ENCODE measurements around the gene ANKUB1.
"Not testable (repeated sequence)": the region's sequence is repeated elsewhere in the genome, so short reads cannot be mapped to it uniquely, and the experiment has no call there.

The ANKUB1 gene, protein sequence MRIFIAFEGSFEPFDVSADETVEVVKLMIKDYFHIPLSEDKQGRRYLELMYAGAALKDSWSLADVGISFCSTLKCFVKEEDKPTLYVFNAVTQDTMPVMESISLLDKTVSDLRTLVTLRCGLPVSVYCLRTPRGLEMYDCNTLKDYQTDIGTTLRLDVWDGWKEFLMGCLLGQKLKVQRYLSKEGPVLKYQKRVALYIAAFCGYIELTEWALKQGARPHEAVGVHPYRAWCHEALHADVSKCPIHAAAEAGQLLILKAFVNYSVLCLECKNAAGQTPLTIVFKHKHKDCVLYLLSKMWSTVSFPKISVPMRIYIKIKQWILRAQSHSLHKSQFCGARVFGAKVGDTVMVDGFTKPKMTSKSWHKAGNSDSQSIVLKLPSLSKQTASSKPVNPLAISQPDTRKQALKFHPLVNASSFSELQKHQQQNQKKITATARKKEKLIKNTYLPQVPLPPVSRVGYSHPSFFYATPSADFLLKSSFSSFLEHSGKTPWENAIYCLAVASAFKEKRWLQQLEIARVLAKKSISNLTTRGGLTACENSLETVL

DNA sequence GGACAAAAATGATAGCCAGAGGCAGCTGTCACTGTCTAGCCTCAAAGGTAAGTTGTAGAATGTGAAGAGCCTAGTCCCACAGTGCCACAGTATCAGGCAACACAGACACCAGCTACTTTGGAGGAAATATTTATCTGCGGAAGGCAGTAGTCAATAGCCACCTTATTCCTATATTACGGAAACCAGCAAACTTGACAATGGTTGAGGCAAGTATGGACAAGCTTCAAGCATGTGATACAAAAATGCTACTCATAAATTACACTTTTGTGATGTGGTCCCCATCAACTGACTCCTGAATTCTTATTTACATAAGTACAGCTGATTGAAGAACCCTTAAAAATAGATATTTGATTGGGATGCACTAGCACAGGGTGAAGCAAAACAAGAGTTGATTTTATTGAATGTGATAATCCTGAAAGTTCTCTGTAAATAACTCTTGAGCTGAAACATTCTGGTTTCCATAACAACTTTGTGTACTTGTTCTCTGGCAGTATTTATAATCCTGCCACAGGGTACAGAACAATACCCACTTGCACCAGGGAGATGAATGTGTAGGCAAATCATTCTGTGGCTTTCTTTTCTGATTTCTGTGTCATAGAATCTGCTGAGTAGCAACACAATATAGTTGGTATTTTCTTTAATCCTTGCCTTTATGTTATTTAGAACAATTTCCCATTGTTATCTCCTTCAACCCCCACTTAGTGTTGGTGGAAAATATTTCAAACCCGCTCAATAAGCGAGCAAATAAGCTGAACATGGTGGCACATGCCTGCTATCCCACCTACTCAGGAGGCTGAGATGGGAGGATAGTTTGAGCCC, at the start of gene ANKUB1:
TSS of gene ANKUB1 (minus strand) at position 103 of the 819 bp plus-strand sequence. CDS start 188 bp downstream, outside the sequence.
- no peak for DNase-seq

DNA sequence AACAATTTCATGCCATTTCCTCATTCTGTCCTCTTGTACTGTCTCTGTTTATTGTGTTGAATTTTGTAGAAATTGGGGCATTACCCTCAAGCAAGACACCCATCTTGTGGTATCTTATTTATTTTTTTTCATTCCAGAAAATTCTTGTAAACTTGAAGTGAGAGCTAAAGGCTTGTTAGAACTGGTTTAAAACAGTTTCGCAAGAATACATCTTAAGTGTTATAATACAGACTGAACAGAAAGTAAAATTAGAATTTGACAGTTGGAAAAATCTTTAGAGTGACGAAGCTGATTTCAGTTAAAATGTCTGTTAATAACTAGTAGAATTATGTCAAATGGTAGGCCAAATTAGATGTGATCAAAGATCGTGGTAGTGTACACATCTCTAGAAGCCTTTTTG, 47.5 kb upstream of the ANKUB1 start:
- no peak for DNase-seq

DNA sequence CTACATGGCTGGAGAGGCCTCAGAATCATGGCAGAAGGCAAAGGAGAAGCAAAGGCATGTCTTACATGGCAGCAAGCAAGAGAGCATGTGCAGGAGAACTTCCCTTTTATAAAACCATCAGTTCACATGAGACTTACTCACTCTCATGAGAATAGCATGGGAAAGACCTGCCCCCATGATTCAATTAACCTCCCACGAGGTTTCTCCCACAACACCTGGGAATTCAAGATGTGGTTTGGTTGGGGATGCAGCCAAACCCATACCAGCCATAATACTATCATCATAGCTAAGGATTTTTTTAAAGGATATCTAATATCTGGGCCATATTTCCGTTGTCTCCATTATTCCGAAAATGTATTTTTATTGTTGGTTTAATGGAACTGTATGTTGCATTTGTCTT, 47.1 kb upstream of the ANKUB1 start:
- DNase-seq, result not testable (repeated sequence)

DNA sequence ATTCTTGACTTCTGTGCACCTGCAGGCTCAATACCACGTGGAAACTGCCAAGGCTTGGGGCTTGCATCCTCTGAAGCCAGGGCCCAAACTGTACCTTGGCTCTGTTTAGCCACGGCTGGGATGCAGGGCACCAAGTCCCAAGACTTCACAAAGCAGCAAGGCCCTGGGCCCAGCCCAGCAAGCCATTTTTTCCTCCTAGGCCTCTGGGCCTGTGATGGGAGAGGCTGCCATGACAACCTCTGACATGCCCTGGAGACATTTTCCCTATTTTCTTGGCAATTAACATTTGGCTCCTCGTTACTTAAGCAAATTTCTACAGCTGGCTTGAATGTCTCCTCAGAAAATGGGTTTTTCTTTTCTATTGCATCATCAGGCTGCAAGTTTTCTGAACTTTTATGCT, 46.1 kb upstream of the ANKUB1 start:
- not testable (repeated sequence) for DNase-seq

DNA sequence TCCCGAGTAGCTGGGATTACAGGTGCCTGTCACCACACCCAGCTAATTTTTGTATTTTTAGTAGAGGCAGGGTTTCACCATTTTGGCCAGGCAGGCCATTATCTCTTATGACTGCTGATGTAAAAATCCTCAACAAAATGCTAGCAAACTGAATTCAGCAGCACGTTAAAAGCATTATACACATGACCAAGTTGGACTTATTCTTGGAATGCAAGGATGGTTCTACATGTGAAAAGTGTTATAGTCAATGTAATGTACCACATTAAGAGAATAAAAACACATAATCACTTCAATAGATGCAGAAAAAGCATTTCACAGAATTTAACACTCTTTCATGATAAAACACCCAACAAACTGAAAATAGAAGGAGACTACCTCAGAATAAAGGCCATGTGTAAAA, 40.9 kb upstream of the ANKUB1 start:
- no peak for DNase-seq

DNA sequence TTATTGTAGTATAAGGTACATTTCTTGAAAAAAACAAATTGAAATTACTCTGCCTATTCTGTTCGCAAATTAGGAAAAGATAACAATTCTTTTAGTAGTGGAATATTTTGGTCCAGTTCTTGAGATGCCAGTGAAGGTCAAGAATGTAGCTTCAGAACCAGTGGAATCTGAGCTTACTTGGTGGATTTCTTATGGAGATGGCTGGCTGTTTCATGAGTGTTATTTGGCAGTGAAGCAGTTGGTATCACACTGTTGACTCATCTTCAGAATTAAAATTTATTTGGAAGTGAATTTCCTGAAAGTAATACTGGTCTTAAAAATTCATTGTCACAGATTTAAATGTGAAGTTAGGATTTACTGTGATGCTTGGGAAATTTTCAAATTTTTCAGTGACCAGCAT, 39.7 kb upstream of the ANKUB1 start:
- no peak for DNase-seq

DNA sequence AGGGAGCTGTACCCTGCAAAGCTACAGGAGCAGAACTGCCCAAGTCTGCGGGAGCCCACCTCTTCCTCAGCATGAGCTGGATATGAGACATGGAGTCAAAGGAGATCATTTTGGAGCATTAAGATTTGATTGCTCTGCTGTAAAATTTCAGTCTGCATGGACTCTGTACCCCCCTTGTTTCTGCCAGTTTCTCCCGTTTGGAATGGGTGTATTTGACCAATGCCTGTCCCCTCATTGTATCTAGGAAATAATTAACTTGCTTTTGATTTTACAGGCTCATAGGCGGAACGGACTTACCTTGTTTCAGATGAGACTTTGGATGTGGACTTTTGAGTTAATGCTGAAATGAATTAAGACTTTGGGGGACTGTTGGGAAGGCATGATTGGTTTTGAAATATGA, 39.0 kb upstream of the ANKUB1 start:
- DNase-seq, result no peak

DNA sequence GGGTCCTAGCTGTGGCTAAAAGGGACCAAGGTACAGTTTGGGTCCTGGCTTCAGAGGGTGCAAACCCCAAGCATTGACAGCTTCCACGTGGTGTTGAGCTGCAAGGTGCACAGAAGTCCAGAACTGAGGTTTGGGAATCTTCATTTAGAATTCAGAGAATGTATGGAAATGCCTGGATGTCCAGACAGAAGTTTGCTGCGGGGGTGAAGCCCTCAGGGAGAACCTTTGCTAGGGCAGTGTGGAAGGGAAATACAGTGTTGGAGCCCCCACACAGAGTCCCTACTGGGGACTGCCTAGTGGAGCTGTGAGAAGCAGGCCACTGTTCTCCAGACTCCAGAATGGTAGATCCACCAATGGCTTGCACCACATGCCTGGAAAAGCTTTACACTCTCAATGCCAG, 38.5 kb upstream of the ANKUB1 start:
- no peak for DNase-seq

DNA sequence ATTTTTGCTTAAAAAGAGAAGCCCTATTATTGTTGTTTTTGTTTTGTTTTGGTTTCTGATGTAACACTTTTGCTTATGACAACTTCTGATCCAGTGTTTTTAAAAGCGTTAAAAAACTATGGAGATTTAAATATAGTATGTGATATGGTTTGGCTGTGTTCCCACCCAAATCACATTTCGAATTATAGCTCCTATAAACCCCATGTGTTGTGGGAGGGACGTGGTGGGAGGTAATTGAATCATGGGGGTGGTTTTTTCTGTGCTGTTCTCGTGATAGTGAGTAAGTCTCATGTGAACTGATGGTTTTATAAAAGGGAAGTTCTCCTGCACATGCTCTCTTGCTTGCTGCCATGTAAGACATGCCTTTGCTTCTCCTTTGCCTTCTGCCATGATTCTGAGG, 37.3 kb upstream of the ANKUB1 start:
- not testable (repeated sequence) for DNase-seq

DNA sequence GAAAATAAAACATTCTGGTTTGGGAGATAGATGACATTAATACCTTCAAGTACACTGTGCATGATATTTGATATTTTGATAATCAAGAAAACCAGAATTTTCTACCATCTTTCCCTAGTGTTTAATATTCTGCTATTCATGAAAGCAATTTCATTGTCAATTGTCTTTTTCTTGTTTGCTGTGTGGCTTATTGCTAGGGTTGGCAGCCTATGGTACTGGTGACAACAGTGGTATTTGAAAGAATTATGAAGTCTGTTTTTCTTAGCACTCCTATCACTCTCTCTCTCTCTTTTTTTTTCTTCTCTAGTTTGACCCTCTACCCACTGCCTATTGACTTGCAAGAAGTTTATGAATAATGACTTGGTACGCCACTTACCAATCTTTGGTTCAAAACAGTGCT, 36.0 kb upstream of the ANKUB1 start:
- no peak for DNase-seq

DNA sequence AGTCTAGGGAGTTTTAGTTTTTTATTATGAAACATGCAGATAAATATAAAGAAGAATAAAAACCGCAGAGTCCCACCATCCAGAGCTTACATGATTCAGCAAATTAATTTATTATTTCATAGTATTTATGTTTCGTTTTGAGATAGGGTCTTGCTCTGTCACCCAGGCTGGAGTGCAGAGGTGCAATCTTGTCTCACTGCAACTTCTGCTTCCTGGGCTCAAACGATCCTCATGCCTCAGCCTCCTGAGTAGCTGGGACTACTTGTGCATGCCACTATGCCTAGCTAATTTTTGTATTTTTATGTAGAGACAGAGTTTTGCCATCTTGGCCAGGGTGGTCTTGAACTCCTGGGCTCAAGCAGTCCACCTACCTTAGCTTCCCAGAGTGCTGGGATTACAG, 34.3 kb upstream of the ANKUB1 start:
- no peak for DNase-seq

DNA sequence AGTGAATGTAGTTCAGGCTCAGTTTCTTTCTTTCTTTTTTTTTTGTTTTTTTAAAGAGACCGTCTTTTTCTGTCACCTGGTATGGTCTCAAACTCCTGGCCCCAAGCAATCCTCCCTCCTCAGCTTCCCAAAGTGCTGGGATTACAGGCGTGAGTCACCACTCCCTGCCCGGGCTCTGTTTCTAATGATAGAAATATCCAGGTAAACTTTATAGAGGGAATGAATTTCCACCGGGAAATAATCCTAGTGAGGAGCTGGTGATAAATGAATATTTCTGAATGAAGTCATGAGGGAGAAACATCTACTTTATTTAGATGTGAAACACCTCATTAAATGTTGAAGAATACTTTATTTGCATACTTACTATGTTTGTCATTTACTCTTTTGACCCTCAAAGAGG, 27.8 kb upstream of the ANKUB1 start:
- no peak for DNase-seq

DNA sequence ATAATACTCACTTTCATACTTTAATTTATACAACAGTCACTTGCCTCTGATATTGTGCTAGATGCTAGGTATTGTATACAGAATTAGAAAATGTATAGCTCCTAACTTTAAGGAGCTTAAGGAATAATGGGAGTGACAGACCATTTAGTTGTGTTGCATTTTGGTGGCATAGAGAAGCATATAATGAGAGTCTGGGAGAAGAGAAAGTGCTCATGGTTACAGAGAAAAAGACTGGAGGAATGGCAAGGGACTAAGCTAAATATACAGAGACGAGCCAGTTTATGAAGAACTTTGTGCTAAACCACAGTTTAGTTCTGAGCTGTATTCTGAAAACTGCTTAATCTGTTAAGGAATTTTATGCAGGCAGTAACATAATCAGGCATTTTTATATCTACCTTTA, 27.1 kb upstream of the ANKUB1 start:
- DNase-seq, result no peak

DNA sequence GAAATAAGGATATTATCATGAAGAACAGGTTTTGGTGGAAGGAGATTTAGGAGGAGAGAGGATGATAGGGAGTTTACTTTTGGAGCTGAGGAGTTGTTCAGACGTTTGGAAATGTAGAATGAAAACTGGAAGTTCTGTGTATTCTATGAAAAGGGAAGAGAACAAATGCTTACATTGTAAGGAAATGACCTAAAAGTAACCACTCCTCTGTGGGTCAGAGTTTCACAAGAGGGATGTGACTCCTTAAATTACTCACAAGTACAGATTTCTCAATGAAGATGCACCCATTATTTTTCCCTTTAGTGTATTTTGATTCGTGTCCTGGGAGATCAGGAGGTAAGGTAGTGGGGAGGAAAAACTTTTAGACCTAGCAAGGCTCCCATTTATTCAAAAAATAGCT, 24.6 kb upstream of the ANKUB1 start:
- no peak for DNase-seq

DNA sequence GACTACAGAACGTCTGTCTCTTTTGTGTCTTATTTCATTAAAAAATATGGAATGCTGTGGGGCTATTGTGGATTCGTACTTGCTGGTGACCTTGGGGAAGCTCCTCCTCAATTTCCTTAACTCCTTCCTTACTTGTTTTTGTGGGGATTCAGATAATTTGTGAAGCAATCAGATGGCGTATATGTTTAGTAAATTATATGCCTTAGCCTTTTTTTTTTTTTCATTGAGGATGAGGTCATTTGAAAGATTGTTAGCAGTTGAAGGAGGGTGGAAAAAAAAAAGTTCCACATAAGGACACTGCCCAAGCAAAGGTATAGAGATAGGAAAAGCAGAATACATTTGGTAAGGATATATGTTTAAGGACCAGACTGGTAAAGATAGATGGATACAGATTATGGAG, 24.0 kb upstream of the ANKUB1 start:
- DNase-seq, result no peak

DNA sequence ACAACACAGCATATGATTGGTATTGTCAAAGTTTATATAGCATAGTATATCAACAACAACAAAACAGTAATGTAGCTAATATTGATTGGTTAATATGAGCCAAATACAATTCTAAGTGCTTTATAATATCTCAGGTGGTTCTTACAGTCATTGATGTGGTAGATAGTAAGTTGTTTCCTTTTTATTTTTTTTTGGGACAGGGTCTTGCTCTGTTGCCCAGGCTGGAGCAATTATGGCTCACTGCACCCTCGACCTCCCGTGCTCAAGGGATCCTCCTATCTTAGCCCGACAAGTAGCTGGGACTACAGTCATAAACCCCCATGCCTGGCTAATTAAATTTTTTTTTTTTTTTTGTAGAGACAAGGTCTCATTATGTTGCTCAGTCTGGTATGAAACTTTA, 23.4 kb upstream of the ANKUB1 start:
- no peak for DNase-seq

DNA sequence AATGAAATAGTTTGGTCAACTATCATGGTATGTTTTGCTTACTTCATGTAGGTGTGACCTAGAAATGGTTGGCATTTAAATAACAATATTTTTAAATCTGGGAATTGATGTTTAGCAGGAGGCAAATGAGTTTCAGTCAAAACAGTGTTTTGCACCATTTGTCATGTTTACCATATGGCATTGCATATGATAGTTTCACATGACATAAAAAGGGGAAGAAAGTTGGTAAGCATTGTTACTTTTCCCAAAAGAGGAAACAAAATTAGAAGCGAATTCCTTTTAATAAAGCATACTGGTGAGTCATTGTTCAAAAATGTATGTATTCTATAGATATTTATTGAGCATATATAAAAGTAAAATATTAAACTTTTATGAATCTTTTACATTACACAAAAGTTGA, 23.0 kb upstream of the ANKUB1 start:
- DNase-seq, result no peak

DNA sequence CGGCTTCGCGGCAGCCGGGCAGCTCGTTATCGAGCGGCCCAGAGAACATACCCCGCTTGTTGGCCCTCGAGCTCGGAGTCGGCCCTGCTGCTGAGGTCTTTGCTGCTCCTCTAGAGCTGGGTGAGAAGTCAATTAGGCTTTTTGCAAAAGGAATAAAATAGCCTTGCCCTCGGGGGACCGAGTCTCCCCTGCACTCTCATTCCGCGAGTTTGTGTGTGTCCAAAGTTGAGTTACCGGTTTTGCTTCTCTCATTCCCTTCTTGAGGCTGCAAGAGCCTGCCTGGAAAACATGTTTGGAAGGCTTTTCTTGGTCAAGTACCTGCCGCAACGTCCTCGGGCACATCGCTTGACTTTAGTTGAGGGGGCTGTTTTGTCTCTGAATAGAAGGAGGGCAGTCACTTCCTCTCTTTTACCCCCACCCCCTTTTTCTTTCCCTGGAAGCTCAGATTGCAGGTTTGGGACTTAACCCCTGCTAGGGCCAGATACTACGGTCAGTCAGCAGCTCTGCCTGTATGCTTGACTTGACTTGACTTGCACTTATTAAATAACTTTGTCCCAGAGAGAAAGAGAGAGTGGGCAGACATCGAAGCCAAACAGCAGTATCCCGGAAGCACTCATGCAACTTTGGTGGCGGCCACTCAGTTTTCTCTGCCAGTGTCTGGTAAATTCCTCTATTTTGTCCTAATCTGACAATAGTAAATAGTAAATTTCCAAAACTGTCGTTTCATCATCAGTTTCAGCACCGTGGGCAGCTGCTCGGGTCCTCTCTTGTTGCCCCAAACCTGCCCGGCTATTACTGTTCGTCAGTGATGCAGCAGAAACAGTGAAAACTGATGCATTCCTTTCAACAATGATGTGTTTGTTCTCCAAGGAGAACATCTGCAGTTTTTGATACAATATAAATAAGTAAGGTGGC, 21.3 kb upstream of the ANKUB1 start:
- peak; percentile 12 for DNase-seq

DNA sequence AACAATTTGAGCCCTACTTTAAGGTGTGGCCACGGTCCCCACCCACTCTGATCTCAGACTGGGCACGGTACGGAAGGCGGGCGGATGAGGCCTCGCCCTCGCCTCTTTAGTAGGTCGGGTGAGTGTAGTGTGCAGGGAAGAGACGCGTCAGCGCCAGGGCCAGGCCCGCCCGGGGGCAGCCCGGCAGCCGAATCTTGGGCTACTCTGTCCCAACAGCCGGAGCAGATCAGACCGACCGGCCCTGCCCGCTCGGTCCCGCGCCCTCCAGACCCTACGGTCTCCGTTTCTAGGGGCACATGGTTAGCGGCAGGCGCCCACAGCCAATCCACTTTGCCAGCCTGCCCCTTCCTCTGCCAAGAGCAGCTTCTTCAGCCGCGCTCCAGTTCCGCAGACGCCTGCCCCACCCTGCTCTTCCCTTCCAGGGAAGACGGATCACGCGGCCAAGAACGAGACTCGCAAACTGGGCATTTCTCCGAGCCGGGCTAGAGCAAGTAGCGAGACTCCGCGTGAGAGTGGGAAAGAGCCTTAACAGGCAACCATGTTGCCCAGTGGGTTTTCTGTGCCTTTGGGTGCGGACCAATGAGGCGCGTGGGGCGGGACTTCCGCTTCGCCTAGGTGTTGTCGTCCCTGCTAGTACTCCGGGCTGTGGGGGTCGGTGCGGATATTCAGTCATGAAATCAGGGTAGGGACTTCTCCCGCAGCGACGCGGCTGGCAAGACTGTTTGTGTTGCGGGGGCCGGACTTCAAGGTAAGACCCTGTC, 20.4 kb upstream of the ANKUB1 start, which contains the start of gene RNF13:
TSS of gene RNF13 (plus strand) at position 610 of the 761 bp plus-strand sequence. CDS start 32,812 bp downstream, outside the sequence.
- peak; percentile 96 for DNase-seq

DNA sequence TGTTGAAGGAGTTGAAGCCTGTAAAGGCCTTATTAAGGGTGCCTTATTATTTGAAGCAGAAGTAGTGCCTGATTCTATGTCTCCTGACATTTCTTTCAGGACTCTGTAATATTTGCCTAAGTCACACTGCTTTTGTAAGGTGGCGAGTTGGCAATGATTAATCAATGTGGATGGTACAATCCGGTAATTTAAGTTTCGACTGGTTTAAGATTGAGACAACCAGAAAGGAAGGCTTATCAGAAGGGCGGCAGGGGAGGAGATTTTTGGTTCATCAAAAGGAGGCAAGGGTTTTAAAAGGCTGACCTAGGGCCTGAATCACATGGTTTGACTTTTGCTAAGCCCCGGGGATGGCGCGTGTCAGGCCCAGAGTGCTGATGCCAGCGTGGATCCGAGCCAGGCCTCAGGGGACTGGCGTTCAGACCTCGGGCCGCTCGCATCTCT, 19.8 kb upstream of the ANKUB1 start:
- DNase-seq, result no peak

DNA sequence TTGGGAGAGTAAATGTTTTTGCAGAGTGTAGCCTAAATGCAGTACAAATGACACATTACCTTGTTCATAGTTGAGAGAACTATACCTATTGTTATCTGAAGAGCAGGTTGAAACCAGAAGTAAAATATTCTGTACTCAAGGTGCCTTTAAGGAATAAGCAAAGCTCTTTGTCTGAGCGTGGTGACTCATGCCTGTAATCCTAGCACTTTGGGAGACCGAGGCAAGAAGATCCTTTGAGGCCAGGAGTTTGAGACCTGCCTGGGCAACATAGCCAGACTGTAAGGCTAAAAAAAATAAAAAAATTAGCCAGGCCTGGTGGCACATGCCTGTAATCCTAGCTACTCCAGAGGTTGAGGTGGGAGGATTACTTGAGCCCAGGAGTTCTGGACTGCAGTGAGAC, 18.5 kb upstream of the ANKUB1 start:
- DNase-seq, result no peak

DNA sequence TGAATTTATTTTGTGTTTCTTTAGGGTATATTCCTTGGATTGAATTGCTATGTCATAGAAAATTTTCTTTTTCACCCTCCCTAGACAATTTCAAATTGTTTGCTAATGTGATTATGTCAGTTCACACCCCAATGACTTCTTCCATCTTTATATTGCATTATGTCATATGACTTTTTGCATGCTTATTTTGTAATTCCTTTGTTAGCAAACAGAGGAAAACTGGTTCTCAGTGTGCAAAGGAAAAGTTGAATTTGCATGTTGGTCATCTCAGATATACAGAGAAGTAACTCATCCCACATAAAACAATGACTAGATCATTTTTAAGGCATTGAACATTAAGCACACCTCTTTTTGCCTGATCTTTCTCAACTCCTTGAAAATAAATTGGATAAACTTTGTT, 17.3 kb upstream of the ANKUB1 start:
- no peak for DNase-seq
